B cell (primary cell): ENCODE data around the gene LMLN. TPM values are rescaled to one million over a fixed set of nuclear protein-coding genes. Genes with fewer than 3 reads are reported as not detected.
"Not testable (repeated sequence)": the region's sequence is repeated elsewhere in the genome, so short reads cannot be mapped to it uniquely, and the experiment has no call there.

Experiments used
- ATAC-seq: fragments of 200-7000 bp; cut with Tn5 transposase; one replicate; pipeline ENCODE4 v1.10.0; 2021; ENCODE audit warnings: low read depth, mild to moderate bottlenecking, moderate number of reproducible peaks, moderate library complexity
- CTCF ChIA-PET: fragments of 350-600 bp; sonication (Branson Sonifier 250); formaldehyde crosslinking; loops from one replicate; lab custom pipeline; 2021; ENCODE audit warnings: antibody characterized with exemption, inconsistent platforms; lab: Charles Lee
- POLR2A ChIA-PET: fragments of 350-600 bp; sonication (Branson Sonifier 250); formaldehyde crosslinking; loops from one replicate; lab custom pipeline; 2021; ENCODE audit warnings: antibody characterized with exemption; lab: Charles Lee
- DNase-seq: peaks from one replicate; pipeline ENCODE4 v3.0.0; 2013
- H2AFZ ChIP-seq: 2 replicates; pipeline ENCODE4 v1.6.1; 2012; ENCODE audit warnings: mild to moderate bottlenecking, low read depth, low read length; ENCODE audit not compliant: insufficient read depth, poor library complexity, severe bottlenecking
- H3K27ac ChIP-seq, 2 donors: 1 replicate in 1 of 2; 2 replicates in 1 of 2; pipeline ENCODE4 v1.5.1; 2012 to 2013; ENCODE audit warnings: low read length in 2 of 2, mild to moderate bottlenecking in 2 of 2, moderate library complexity in 1 of 2
- H3K27me3 ChIP-seq, 4 experiments: fragments of 200-600 bp in 1 of 4; sonication (generic) in 1 of 4; replicated peaks in 1 of 4; 1 replicate in 2 of 4; 2 replicates in 2 of 4; pipeline versions ENCODE4 v1.6.1 to v1.7.0; 2013 to 2016; ENCODE audit warnings: low read length in 3 of 4, mild to moderate bottlenecking in 2 of 4, mixed read lengths in 1 of 4, moderate library complexity in 1 of 4; ENCODE audit not compliant: insufficient read depth in 4 of 4, control insufficient read depth in 3 of 4; ENCODE audit errors: control extremely low read depth in 1 of 4
- H3K36me3 ChIP-seq, 2 experiments: replicated peaks in 1 of 2; 1 replicate in 1 of 2; 2 replicates in 1 of 2; pipeline versions ENCODE4 v1.6.1 to v1.7.1; 2013; ENCODE audit warnings: low read length in 1 of 2; ENCODE audit not compliant: insufficient read depth in 2 of 2, control insufficient read depth in 1 of 2; ENCODE audit errors: control extremely low read depth in 1 of 2, extremely low read depth in 1 of 2
- H3K4me1 ChIP-seq, 2 donors: fragments of 200-600 bp in 1 of 2; sonication (generic) in 1 of 2; 1 replicate in 1 of 2; 2 replicates in 1 of 2; pipeline versions ENCODE4 v1.5.1 to v1.6.1; 2013 to 2017; ENCODE audit warnings: low read length in 2 of 2; ENCODE audit not compliant: control insufficient read depth in 2 of 2, insufficient read depth in 2 of 2
- H3K4me2 ChIP-seq: replicated peaks from 2 replicates; pipeline ENCODE3; 2012; ENCODE audit warnings: mild to moderate bottlenecking, low read depth, low read length; ENCODE audit not compliant: poor library complexity, severe bottlenecking
- H3K4me3 ChIP-seq, 5 experiments: fragments of 200-600 bp in 1 of 5; sonication (generic) in 1 of 5; 1 replicate in 3 of 5; 2 replicates in 2 of 5; pipeline versions ENCODE4 v1.5.1 to v1.7.0; 2011 to 2016; ENCODE audit warnings: low read length in 4 of 5, mild to moderate bottlenecking in 4 of 5, low read depth in 2 of 5, control low read depth in 1 of 5, moderate library complexity in 1 of 5; ENCODE audit not compliant: insufficient read depth in 1 of 5; ENCODE audit errors: control extremely low read depth in 1 of 5, extremely low read depth in 1 of 5
- H3K79me2 ChIP-seq: fragments of 200-600 bp; sonication (generic); one replicate; pipeline ENCODE4 v1.6.0; 2016; ENCODE audit warnings: low read length; ENCODE audit not compliant: control insufficient read depth, insufficient read depth
- H3K9ac ChIP-seq: fragments of 200-600 bp; sonication (generic); 2 replicates; pipeline ENCODE4 v1.6.1; 2017; ENCODE audit warnings: mild to moderate bottlenecking, low read length, moderate library complexity
- H3K9me3 ChIP-seq, 3 donors: one replicate each; pipeline versions ENCODE4 v1.6.1 to v1.7.1; 2013; ENCODE audit warnings: low read length in 2 of 3; ENCODE audit not compliant: control insufficient read depth in 2 of 3, insufficient read depth in 1 of 3; ENCODE audit errors: control extremely low read depth in 1 of 3
- H4K20me1 ChIP-seq: 2 replicates; pipeline ENCODE4 v1.6.0; 2012; ENCODE audit warnings: mild to moderate bottlenecking, low read length; ENCODE audit not compliant: insufficient read depth, control insufficient read depth, poor library complexity, severe bottlenecking
- H3K27ac Mint-ChIP-seq: one replicate; pipeline ENCODE4 v1.8.0; 2021; ENCODE audit warnings: mixed read lengths
- H3K27me3 Mint-ChIP-seq: one replicate; pipeline ENCODE4 v1.8.0; 2021; ENCODE audit warnings: mixed read lengths
- H3K4me1 Mint-ChIP-seq: one replicate; pipeline ENCODE4 v1.8.0; 2021; ENCODE audit warnings: mixed read lengths
- H3K4me3 Mint-ChIP-seq: one replicate; pipeline ENCODE4 v1.8.0; 2021; ENCODE audit warnings: mixed read lengths
- H3K9me3 Mint-ChIP-seq: one replicate; pipeline ENCODE4 v1.8.0; 2022; ENCODE audit warnings: mixed read lengths; ENCODE audit not compliant: insufficient read depth
- EZH2 ChIP-seq: IDR thresholded peaks from 2 replicates; pipeline ENCODE4 v1.6.1; 2012; ENCODE audit warnings: borderline replicate concordance, low read depth, mild to moderate bottlenecking, moderate library complexity, low read length; ENCODE audit not compliant: insufficient read depth, poor library complexity, severe bottlenecking
- WGBS: methylation state at CpG from one replicate; pipeline ENCODE4 v1.1.5; 2013; ENCODE audit warnings: missing lambda C conversion rate; ENCODE audit not compliant: insufficient coverage; 5-methylcytosine and 5-hydroxymethylcytosine counted together
- intact Hi-C: fragments of 100-400 bp; cut with micrococcal nuclease; formaldehyde crosslinking; loops from one replicate; pipeline ENCODE4 v1.10.0; 2022
- polyA plus RNA-seq: library from polyadenylated mRNA; depleted of rRNA; stranded (reverse); fragments of >200 nt; gene quantifications from 2 replicates; pipeline ENCODE4 v1.2.3, GENCODE V29; 2012
- total RNA-seq, 2 donors: library from RNA; stranded (reverse); fragments of 120-200 nt in 1 of 2; gene quantifications; 1 replicate in 1 of 2; 2 replicates in 1 of 2; pipeline versions ENCODE4 v1.2.3 to v1.2.4, GENCODE V29; 2013 to 2022
- TF ChIP-seq, protein P1 (sequence below): fragments of 200-600 bp; IDR thresholded peaks from one replicate; pipeline ENCODE4 v1.8.0; 2022; ENCODE audit warnings: antibody characterized with exemption, mild to moderate bottlenecking

LMLN gene
- total and polyA plus RNA-seq, 2 donors (not counting 1 experiment from before 2014, with no cell fraction given) = 1.4 to 6.7 TPM

GRCh38 chr3:198051836-198052235 is 91.8 kb downstream of the LMLN start:
- POLR2A ChIA-PET = no interaction called here
- peaks cover 9% of the 10 kb centered on the region for H3K27me3 Mint-ChIP-seq
- TF ChIP-seq, protein P1, sequence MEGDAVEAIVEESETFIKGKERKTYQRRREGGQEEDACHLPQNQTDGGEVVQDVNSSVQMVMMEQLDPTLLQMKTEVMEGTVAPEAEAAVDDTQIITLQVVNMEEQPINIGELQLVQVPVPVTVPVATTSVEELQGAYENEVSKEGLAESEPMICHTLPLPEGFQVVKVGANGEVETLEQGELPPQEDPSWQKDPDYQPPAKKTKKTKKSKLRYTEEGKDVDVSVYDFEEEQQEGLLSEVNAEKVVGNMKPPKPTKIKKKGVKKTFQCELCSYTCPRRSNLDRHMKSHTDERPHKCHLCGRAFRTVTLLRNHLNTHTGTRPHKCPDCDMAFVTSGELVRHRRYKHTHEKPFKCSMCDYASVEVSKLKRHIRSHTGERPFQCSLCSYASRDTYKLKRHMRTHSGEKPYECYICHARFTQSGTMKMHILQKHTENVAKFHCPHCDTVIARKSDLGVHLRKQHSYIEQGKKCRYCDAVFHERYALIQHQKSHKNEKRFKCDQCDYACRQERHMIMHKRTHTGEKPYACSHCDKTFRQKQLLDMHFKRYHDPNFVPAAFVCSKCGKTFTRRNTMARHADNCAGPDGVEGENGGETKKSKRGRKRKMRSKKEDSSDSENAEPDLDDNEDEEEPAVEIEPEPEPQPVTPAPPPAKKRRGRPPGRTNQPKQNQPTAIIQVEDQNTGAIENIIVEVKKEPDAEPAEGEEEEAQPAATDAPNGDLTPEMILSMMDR = no peak
- TF ChIP-seq EZH2 = no peak

DNA sequence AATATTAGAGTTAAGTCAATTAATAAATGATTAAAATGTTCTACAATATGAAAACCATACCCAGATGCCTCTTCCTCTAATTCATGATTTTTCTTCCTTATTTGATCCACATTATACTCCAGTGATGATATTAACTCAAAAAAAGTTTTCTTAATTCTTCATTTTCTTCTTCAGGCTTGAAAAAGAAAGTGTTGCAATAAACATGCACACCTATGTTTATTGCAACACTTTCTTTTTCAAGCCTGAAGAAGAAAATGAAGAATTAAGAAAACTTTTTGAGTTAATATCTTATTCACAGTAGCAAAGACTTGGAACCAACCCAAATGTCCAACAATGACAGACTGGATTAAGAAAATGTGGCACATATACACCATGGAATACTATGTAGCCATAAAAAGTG is 93.4 kb downstream of the LMLN start:
- H3K27ac Mint-ChIP-seq, DNase-seq, H4K20me1 ChIP-seq, CTCF ChIA-PET, intact Hi-C loops, H3K4me1 ChIP-seq, H3K36me3 ChIP-seq, H3K79me2 ChIP-seq, H3K4me3 ChIP-seq, H3K9me3 Mint-ChIP-seq, H2AFZ ChIP-seq, H3K27me3 Mint-ChIP-seq, H3K4me2 ChIP-seq, H3K4me1 Mint-ChIP-seq, H3K4me3 Mint-ChIP-seq, H3K9me3 ChIP-seq, H3K27me3 ChIP-seq, POLR2A ChIA-PET, H3K27ac ChIP-seq, ATAC-seq, H3K9ac ChIP-seq: not testable (repeated sequence)

More at GRCh38 chr3:198051836-198052235, 91.8 kb downstream of the LMLN start:
- DNase-seq (no peak), ATAC-seq (no peak)
- H3K4me1 ChIP-seq = no peaks in the 10 kb centered on the region
- no CpG with 5 or more reads among the region's 2 CpGs for WGBS
- H3K27ac ChIP-seq = no peak overlapping the region
- H3K27ac Mint-ChIP-seq = no peak overlapping the region
- no peak overlapping the region for H3K4me3 Mint-ChIP-seq
- no peaks in the 10 kb centered on the region for H3K79me2 ChIP-seq
- no peaks in the 10 kb centered on the region for H3K4me1 Mint-ChIP-seq
- peaks cover 0 to 12% (median 0%) of the 10 kb centered on the region in 3 donors for H3K9me3 ChIP-seq
- H3K9me3 Mint-ChIP-seq = no peaks in the 10 kb centered on the region
- H3K4me2 ChIP-seq = no peak overlapping the region
- H3K9ac ChIP-seq = no peak overlapping the region
- peaks cover 0 to 2% (median 0%) of the 10 kb centered on the region in 4 experiments for H3K27me3 ChIP-seq
- intact Hi-C loops = no loop called here
- CTCF ChIA-PET = interaction anchor here (0.8 to 3.3 kb wide), 4 partner anchors 10 to 40 kb away, joined by 3 to 15 read pairs (median 4); no protein-coding TSS in a partner anchor
- H2AFZ ChIP-seq = no peak overlapping the region
- no peaks in the 10 kb centered on the region for H4K20me1 ChIP-seq
- H3K4me3 ChIP-seq = no peak overlapping the region
- no peaks in the 10 kb centered on the region for H3K36me3 ChIP-seq
